Caco-2 (cell line): Measurements from ENCODE around the gene COL25A1. TPM values are rescaled to one million over a fixed set of nuclear protein-coding genes. Genes with fewer than 3 reads are reported as not detected.
"Not testable (repeated sequence)": the region's sequence is repeated elsewhere in the genome, so short reads cannot be mapped to it uniquely, and the experiment has no call there.

Source experiments
- BruUV-seq: library from RNA; stranded (reverse); fragments of 400-500 nt; replicated peaks from 2 replicates; lab custom pipeline; 2021; lab: Mats Ljungman, UMichigan
- CTCF ChIA-PET: fragments of 300-600 bp; sonication (Branson Sonifier 250); formaldehyde crosslinking; loops from one replicate; lab custom pipeline; 2022; ENCODE audit warnings: antibody characterized with exemption; lab: Charles Lee
- POLR2A ChIA-PET: fragments of 300-600 bp; sonication (Branson Sonifier 250); formaldehyde crosslinking; loops from one replicate; lab custom pipeline; 2022; ENCODE audit warnings: antibody characterized with exemption; lab: Charles Lee
- DNase-seq, 2 experiments: peaks; one replicate each; pipeline versions ENCODE4 v3.0.0 to v3.0.0-alpha.2; 2020 to 2022
- H3K27me3 ChIP-seq: replicated peaks from 2 replicates; pipeline ENCODE4 v1.6.0; 2011; ENCODE audit warnings: low read length; ENCODE audit not compliant: control insufficient read depth, insufficient read depth
- H3K36me3 ChIP-seq: 2 replicates; pipeline ENCODE4 v1.5.1; 2011; ENCODE audit warnings: low read length; ENCODE audit not compliant: control insufficient read depth, insufficient read depth
- H3K4me1 ChIP-seq: fragments of 250-450 bp; sonication (Bioruptor Pico); 2 replicates; pipeline ENCODE4 v1.5.1; 2020; ENCODE audit warnings: mild to moderate bottlenecking
- H3K4me3 ChIP-seq: 2 replicates; pipeline ENCODE4 v1.5.1; 2011; ENCODE audit warnings: low read depth, mild to moderate bottlenecking, control low read depth, low read length
- H3K9me3 ChIP-seq: fragments of 250-450 bp; sonication (Bioruptor Pico); 2 replicates; pipeline ENCODE4 v1.5.1; 2020; ENCODE audit warnings: mild to moderate bottlenecking, moderate library complexity
- H3K27ac Mint-ChIP-seq: one replicate; pipeline ENCODE4 v1.8.0; 2022; ENCODE audit warnings: mixed read lengths; ENCODE audit not compliant: unreplicated experiment
- H3K27me3 Mint-ChIP-seq: one replicate; pipeline ENCODE4 v1.8.0; 2022; ENCODE audit warnings: mixed read lengths; ENCODE audit not compliant: insufficient read depth, unreplicated experiment
- H3K36me3 Mint-ChIP-seq: one replicate; pipeline ENCODE4 v1.8.0; 2022; ENCODE audit warnings: mild to moderate bottlenecking, mixed read lengths; ENCODE audit not compliant: insufficient read depth, unreplicated experiment
- H3K4me1 Mint-ChIP-seq: one replicate; pipeline ENCODE4 v1.8.0; 2022; ENCODE audit warnings: low read depth, mixed read lengths; ENCODE audit not compliant: unreplicated experiment
- H3K4me3 Mint-ChIP-seq: one replicate; pipeline ENCODE4 v1.8.0; 2022; ENCODE audit warnings: mild to moderate bottlenecking, moderate library complexity, mixed read lengths; ENCODE audit not compliant: unreplicated experiment
- H3K9me3 Mint-ChIP-seq: one replicate; pipeline ENCODE4 v1.8.0; 2022; ENCODE audit warnings: mixed read lengths; ENCODE audit not compliant: unreplicated experiment
- CTCF ChIP-seq, 2 experiments: fragments of 200-600 bp in 1 of 2; IDR thresholded peaks; 1 replicate in 1 of 2; 2 replicates in 1 of 2; pipeline versions ENCODE4 v1.5.1 to v1.8.0; 2011 to 2022; ENCODE audit warnings: antibody characterized with exemption in 1 of 2, control low read depth in 1 of 2, inconsistent platforms in 1 of 2, low read depth in 1 of 2, low read length in 1 of 2, mild to moderate bottlenecking in 1 of 2, moderate library complexity in 1 of 2; ENCODE audit not compliant: insufficient read depth in 1 of 2, severe bottlenecking in 1 of 2, unreplicated experiment in 1 of 2
- intact Hi-C: fragments of 100-400 bp; cut with micrococcal nuclease; formaldehyde crosslinking; loops from one replicate; pipeline ENCODE4 v1.10.0; 2022; ENCODE audit not compliant: unreplicated experiment
- total RNA-seq: library from RNA; stranded (reverse); gene quantifications from 2 replicates; pipeline ENCODE4 v1.2.3, GENCODE V29; 2022

COL25A1 gene
- total RNA-seq, 1 experiment from 2014 or later, result not detected

- Histone ChIP-seq H3K27me3 (peaks cover 1% of the 10 kb centered on the region; the same call in 1 of the 2 replicates), H3K4me1 (no peaks in the 10 kb centered on the region), H3K9me3 (no peaks in the 10 kb centered on the region), H3K4me3 (no peak overlapping the region), H3K36me3 (no peaks in the 10 kb centered on the region)
- POLR2A ChIA-PET, result no interaction called here
- Mint-ChIP-seq H3K27me3 (no peaks in the 10 kb centered on the region), H3K9me3 (no peaks in the 10 kb centered on the region), H3K36me3 (no peaks in the 10 kb centered on the region), H3K4me1 (no peaks in the 10 kb centered on the region), H3K4me3 (no peak overlapping the region), H3K27ac (no peak overlapping the region)
- BruUV-seq, result no TSS peak
- CTCF ChIA-PET, result no interaction called here
- no peak for TF ChIP-seq CTCF (IDR thresholded peaks at IDR 0.05; ENCODE audit: insufficient read depth in 1 of 2, low read depth in 1 of 2, low read length in 1 of 2, severe bottlenecking in 1 of 2, unreplicated experiment in 1 of 2)
- DNase-seq, result no peak
- intact Hi-C loops, result no loop called here
These were observed 361.8 kb downstream of the COL25A1 start for GRCh38 chr4:108940634-108941033.

GRCh38 chr4:108940149-108940548, 362.3 kb downstream of the COL25A1 start:
- intact Hi-C loops, result no loop called here
- DNase-seq, result no peak
- no peak overlapping the region for H3K27ac Mint-ChIP-seq
- BruUV-seq, result no TSS peak
- ChIA-PET CTCF (no interaction called here), POLR2A (no interaction called here)
- H3K9me3 ChIP-seq, result no peaks in the 10 kb centered on the region
- no peaks in the 10 kb centered on the region for H3K9me3 Mint-ChIP-seq
- H3K36me3 ChIP-seq, result no peaks in the 10 kb centered on the region
- peaks cover 1% of the 10 kb centered on the region; the same call in 1 of the 2 replicates for H3K27me3 ChIP-seq
- H3K4me3 ChIP-seq, result no peak overlapping the region
- H3K27me3 Mint-ChIP-seq, result no peaks in the 10 kb centered on the region
- H3K4me1 ChIP-seq, result no peaks in the 10 kb centered on the region
- no peaks in the 10 kb centered on the region for H3K4me1 Mint-ChIP-seq
- H3K36me3 Mint-ChIP-seq, result no peaks in the 10 kb centered on the region
- H3K4me3 Mint-ChIP-seq, result no peak overlapping the region
- TF ChIP-seq CTCF (IDR thresholded peaks at IDR 0.05; ENCODE audit: insufficient read depth in 1 of 2, low read depth in 1 of 2, low read length in 1 of 2, severe bottlenecking in 1 of 2, unreplicated experiment in 1 of 2), result no peak

- H3K27me3 ChIP-seq, result peaks cover 1% of the 10 kb centered on the region; the same call in 1 of the 2 replicates
- no peak for DNase-seq
- Mint-ChIP-seq H3K27ac (no peak overlapping the region), H3K4me3 (no peak overlapping the region), H3K9me3 (no peaks in the 10 kb centered on the region), H3K36me3 (no peaks in the 10 kb centered on the region), H3K27me3 (no peaks in the 10 kb centered on the region), H3K4me1 (no peaks in the 10 kb centered on the region)
- H3K36me3 ChIP-seq, result no peaks in the 10 kb centered on the region
- no peak for TF ChIP-seq CTCF (IDR thresholded peaks at IDR 0.05; ENCODE audit: insufficient read depth in 1 of 2, low read depth in 1 of 2, low read length in 1 of 2, severe bottlenecking in 1 of 2, unreplicated experiment in 1 of 2)
- H3K4me3 ChIP-seq, result no peak overlapping the region
- BruUV-seq, result no TSS peak
- no peaks in the 10 kb centered on the region for H3K9me3 ChIP-seq
- H3K4me1 ChIP-seq, result no peaks in the 10 kb centered on the region
- CTCF ChIA-PET, result no interaction called here
- intact Hi-C loops, result no loop called here
- POLR2A ChIA-PET, result no interaction called here
These were observed 365.4 kb downstream of the COL25A1 start for GRCh38 chr4:108937066-108937465.

GRCh38 chr4:108933925-108934324, 368.5 kb downstream of the COL25A1 start:
- H3K4me3 Mint-ChIP-seq, CTCF ChIA-PET, DNase-seq, H3K4me1 Mint-ChIP-seq, H3K9me3 ChIP-seq, H3K27me3 ChIP-seq, H3K4me3 ChIP-seq, H3K36me3 Mint-ChIP-seq, H3K27ac Mint-ChIP-seq, H3K4me1 ChIP-seq, intact Hi-C loops, H3K27me3 Mint-ChIP-seq, POLR2A ChIA-PET, H3K9me3 Mint-ChIP-seq, H3K36me3 ChIP-seq, BruUV-seq: not testable (repeated sequence)
